Measurements from ENCODE around the gene DUSP23.

The DUSP23 gene

DNA sequence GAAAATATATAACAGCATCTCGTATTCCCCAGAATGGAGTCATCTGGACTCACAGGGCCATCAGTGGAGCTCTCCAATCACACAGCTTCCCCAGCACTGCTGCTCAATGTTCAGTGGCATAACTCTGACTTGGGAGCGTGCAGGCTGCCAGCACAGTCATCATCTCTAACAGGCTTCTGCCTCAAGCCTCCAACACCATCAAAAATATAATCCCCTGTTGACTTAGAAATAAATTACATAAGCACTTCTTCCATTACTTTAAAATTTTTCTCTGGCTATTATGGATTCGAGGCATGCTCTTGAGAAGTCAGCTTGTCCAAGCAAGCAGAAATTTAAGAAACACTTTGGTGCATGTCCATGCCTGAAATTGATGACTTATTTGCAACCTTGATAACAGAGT, 6.2 kb downstream of the DUSP23 start:
- no peak for DNase-seq

- DNase-seq, result no peak
These were observed 9.6 kb downstream of the DUSP23 start for GRCh38 chr1:159790237-159790917.

GRCh38 chr1:159791031-159791430, 10.3 kb downstream of the DUSP23 start:
- DNase-seq, result no peak

DNA sequence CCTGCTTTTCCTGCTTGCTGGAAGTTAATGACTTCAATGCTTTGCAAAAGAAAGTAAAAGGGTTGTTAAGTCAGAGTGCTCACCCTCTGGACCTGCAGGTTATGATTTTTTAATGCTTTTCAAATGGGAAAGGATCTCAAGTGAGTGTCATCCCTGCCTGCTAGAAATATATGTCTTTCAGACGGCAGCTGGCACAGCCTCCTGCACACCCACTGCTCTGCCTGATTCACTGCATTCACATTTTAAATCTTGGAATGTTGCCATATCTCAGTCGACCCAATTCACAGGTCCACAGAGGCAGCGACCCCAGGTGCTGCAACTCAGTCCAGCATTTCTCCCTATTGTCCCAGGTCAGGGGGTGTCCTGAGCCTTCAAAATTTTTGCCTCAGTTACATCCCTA, 10.7 kb downstream of the DUSP23 start:
- no peak for DNase-seq

DNA sequence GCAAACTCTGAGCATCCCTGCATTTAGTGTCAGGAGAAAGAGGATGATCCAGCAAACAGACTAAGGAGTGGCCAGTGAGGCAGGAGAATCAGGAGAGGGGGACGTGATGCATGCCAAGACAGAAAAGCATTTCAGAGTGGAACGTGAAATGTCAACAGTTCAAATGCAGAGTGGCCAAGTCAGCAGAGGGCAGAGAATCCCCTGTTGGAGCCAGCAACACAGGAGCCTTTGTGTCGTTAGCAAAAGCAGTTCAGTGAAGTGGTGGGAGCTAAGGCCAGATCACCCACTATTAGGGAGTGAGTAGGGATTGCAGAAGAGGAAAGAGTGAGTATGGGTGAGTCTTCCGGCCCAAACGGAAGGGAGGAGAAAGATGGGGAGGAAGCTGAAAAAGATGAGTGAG, 14.8 kb downstream of the DUSP23 start:
- DNase-seq, result no peak

DNA sequence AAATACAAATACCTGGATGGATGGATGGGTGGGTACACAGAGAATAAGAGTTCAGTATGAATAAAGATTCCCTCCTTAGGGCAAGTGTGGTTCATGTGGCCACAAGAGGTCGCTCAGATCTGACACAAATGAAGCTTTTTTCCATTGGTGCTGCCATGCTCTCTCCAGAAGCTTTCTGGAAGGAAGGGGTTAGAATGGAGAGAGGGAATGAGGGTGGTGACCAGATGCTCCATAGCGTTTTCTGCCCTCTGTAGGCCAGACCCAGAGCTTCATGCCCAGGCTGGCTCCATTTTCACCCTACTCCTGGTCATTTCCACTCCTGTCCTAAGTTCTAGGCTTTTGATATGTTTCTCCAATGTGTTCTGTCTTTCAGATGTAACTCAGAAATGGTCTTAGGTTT, 18.1 kb downstream of the DUSP23 start:
- no peak for DNase-seq

GRCh38 chr1:159799446-159799985, 18.8 kb downstream of the DUSP23 start:
- DNase-seq, result no peak

GRCh38 chr1:159800177-159800930, 19.6 kb downstream of the DUSP23 start:
- no peak for DNase-seq

DNA sequence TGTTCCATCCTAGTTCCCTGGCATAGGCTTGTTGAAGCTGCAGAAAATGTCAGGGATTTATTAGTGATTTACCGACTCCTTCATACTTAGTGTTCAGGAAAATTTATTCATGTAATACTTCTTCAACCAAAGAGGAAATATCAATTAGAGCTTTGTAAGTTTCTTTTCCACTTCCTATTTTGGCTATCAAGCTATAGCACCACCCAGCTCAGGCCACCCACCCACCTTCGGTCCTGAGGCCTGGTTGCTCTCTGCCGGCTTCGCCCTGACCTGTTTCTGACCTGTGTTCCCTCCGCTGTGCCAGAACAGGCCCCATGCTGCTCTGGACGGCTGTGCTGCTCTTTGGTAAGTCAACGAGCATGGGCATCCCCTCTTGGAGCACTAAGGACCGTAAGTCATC, 21.3 kb downstream of the DUSP23 start, which contains the start of gene FCRL6:
Gene FCRL6 (plus strand): TSS at position 250 of the 400 bp plus-strand sequence. CDS start 65 bp downstream, at position 315.
- no peak for DNase-seq

- DNase-seq, result no peak
These were observed 23.4 kb downstream of the DUSP23 start for GRCh38 chr1:159803956-159804689.

- DNase-seq, result no peak
These were observed 24.2 kb downstream of the DUSP23 start for GRCh38 chr1:159804924-159805323.

DNA sequence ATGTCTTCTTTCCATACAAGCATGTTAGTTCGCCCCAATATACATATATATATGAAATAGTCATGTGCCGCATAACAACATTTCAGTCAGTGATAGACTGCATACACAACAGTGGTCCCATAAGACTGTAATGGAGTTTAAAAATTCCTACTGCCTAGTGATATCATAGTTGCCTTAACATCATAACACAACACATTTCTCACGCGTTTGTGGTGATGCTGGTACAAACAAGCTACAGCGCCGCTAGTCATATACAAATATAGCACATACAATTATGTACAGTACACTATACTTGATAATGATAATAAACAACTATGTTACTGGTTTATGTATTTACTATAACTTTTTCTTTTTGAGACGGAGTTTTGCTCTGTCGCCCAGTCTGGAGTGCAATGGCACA, 35.2 kb downstream of the DUSP23 start:
- DNase-seq, result no peak

DNA sequence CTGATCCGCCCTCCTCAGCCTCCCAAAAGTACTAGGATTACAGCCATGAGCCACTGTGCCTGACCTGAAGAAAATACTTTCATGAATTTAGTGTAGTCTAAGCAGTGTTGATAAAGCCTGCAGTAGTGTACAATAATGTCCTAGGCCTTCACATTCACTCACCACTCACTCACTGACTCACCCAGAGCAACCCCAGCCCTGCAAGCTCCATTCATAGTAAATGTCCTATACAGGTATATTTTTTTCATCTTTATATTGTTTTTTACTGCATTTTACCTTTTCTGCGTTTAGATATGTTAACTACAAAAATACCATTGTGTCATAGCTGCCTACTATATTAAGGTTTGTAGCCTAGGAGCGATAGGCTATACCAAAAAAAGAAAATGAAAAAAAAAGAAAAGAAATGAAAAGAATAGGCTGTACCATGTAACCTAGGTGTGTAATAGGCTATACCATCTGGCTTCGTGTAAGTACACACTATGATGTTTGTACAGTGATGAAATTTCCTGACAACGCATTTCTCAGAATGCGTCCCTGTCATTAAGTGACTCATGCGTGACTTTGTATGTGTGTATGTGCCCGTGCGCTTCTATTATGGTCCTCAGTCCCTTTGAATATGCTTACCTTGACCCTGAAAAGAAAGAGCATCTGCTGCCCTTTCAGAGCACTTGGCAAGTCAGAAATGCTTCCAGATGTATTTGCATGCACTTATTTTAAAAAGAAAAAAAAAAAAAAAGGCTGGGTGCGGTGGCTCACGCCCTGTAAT, 36.7 kb downstream of the DUSP23 start:
- no peak for DNase-seq

DNA sequence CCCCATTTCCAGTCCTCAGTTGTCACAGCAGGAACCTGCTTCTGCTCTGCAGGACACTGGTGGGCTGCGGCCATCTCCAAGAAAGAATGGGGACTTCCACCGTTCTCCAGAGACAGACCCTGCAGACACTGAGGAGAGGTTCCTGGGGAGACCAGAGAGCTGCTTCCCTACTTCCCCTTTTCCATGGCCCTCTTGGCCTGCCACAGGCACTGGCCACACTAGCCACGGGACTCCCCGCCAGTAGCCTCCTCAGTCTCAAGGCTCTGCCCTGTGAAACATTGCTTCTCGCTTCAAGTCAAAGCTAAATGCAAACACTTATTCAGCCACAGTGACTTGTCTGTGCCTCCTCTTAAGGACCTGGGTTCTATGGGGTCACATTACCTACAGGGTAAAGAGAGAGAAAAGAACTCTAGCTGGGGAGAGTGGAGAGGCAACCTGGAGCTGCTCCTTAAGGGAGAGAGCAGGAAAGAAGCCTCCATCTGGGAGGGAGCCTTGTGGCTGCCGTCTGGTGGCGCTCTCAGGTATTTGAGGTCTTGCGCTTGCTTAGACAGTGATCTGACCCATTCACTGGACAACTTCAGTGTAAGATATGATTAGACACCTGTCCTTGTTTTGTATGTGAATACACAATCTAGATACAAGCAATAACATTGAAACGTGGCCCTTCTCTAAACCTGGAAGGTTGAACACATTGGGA, 40.6 kb downstream of the DUSP23 start:
- DNase-seq, result no peak

- no peak for DNase-seq
These were observed 42.6 kb downstream of the DUSP23 start for GRCh38 chr1:159823406-159823805.

GRCh38 chr1:159825564-159825963, 44.8 kb downstream of the DUSP23 start:
- no peak for DNase-seq

GRCh38 chr1:159826441-159827101, 45.8 kb downstream of the DUSP23 start, which contains the start of gene SLAMF8:
Gene SLAMF8, plus strand, starts transcription at chr1:159826873. Its CDS starts 26 bp downstream, at chr1:159826899.
- DNase-seq, result no peak

- no peak for DNase-seq
These were observed 46.3 kb downstream of the DUSP23 start for GRCh38 chr1:159827102-159827490.

DNA sequence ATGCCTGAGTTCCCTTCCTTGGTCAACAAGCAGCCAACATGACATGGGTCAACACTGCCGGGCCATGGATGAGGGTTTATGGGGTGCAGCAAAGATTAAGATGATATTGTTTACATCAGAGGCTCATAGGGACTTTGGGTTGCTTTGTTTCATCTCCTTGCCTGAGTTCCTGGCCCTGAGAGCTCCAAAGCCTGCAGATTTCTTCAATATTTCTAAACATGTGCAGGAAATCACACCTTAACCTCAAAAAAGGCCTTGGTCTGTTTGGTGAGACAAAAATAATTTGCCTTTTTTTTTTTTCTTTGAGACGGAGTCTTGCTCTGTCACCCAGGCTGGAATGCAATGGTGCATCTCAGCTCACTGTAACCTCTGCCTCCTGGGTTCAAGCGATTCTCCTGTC, 46.8 kb downstream of the DUSP23 start:
- DNase-seq, result no peak

DNA sequence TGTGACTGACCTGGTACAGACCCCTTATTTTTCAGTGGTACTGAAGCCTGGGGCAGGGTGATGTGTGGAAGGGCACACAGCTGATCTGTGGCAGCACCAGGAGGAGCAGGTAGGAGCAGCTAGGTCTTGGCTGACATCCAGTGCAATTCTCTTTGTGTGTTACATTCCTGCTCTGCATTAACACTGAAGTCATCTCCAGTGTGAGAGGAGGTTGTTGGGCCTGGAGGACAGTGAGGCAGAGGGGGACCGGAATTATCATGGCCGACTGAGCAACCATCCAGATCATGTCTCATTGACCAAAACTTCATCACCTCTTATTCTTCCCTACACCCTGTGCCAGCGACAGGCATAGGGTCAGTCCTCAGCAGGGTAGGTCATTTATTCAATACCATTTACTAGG, 47.4 kb downstream of the DUSP23 start:
- no peak for DNase-seq

- DNase-seq, result no peak
These were observed 48.0 kb downstream of the DUSP23 start for GRCh38 chr1:159828581-159829272.
